Ascending aorta (tissue), 2 donors: ENCODE data around the gene FAM114A1. TPM values are rescaled to one million over a fixed set of nuclear protein-coding genes. Genes with fewer than 3 reads are reported as not detected.

Experiments
- DNase-seq, 2 donors: peaks; one replicate each; pipeline ENCODE4 v3.0.0-alpha.2; 2019; ENCODE audit warnings: low spot score in 2 of 2
- H3K27ac ChIP-seq, 2 donors: fragments of 200-600 bp; sonication (generic); one replicate each; pipeline ENCODE4 v1.5.1; 2016 to 2017; ENCODE audit warnings: mild to moderate bottlenecking in 1 of 2
- H3K27me3 ChIP-seq: fragments of 200-600 bp; sonication (generic); one replicate; pipeline ENCODE4 v1.5.1; 2017
- H3K36me3 ChIP-seq, 2 donors: fragments of 200-600 bp; sonication (generic); one replicate each; pipeline ENCODE4 v1.5.1; 2016
- H3K4me1 ChIP-seq, 2 donors: fragments of 200-600 bp; sonication (generic); one replicate each; pipeline ENCODE4 v1.5.1; 2016 to 2017; ENCODE audit warnings: mild to moderate bottlenecking in 1 of 2
- H3K4me3 ChIP-seq, 2 donors: fragments of 200-600 bp; sonication (generic); one replicate each; pipeline ENCODE4 v1.5.1; 2016 to 2017; ENCODE audit warnings: mild to moderate bottlenecking in 1 of 2
- H3K9me3 ChIP-seq, 2 donors: fragments of 200-600 bp; sonication (generic); one replicate each; pipeline ENCODE4 v1.5.1; 2016
- CTCF ChIP-seq, 3 experiments: fragments of 200-600 bp in 2 of 3; fragments of 450-650 bp in 1 of 3; sonication (generic) in 2 of 3; IDR thresholded peaks; one replicate each; pipeline ENCODE4 v1.5.1; 2016 to 2019; ENCODE audit warnings: antibody characterized with exemption in 3 of 3, mild to moderate bottlenecking in 1 of 3, moderate library complexity in 1 of 3
- intact Hi-C: fragments of 100-400 bp; cut with DNase I; formaldehyde crosslinking; loops from one replicate; pipeline ENCODE4 v1.15.1; 2023
- total RNA-seq: library from RNA; depleted of rRNA; stranded (reverse); fragments of >200 nt; gene quantifications from one replicate; pipeline ENCODE4 v1.1.0, GENCODE V29; 2016

FAM114A1 gene
- total RNA-seq, 1 donor from 2014 or later = 45.7 TPM

- no peak for TF ChIP-seq CTCF (IDR thresholded peaks at IDR 0.05)
- H3K27ac ChIP-seq = no peak overlapping the region
- H3K4me1 ChIP-seq = no peaks in the 10 kb centered on the region
- no peaks in the 10 kb centered on the region for H3K9me3 ChIP-seq
- no peaks in the 10 kb centered on the region for H3K36me3 ChIP-seq
- H3K27me3 ChIP-seq = no peaks in the 10 kb centered on the region
- DNase-seq = no peak
- H3K4me3 ChIP-seq = no peak overlapping the region
- intact Hi-C loops = no loop called here
Observed at GRCh38 chr4:38846015-38846414, 21.6 kb upstream of the FAM114A1 start.

GRCh38 chr4:38855466-38855865, 12.1 kb upstream of the FAM114A1 start:
- H3K4me1 ChIP-seq = no peaks in the 10 kb centered on the region
- no peaks in the 10 kb centered on the region for H3K36me3 ChIP-seq
- peaks cover 0 to 3% of the 10 kb centered on the region in 2 donors for H3K9me3 ChIP-seq
- no peak for TF ChIP-seq CTCF (IDR thresholded peaks at IDR 0.05)
- no peak overlapping the region for H3K4me3 ChIP-seq
- no peaks in the 10 kb centered on the region for H3K27me3 ChIP-seq
- no peak overlapping the region for H3K27ac ChIP-seq
- DNase-seq = no peak
- intact Hi-C loops = loop anchor here (5.0 kb wide), 2 partner anchors 37 to 793 kb away; no protein-coding TSS in a partner anchor

- Histone ChIP-seq H3K36me3 (no peaks in the 10 kb centered on the region), H3K27ac (peak overlapping the region in 1 of 2 donors; percentile 16), H3K27me3 (no peaks in the 10 kb centered on the region), H3K9me3 (peaks cover 0 to 3% of the 10 kb centered on the region in 2 donors), H3K4me1 (no peaks in the 10 kb centered on the region), H3K4me3 (peak overlapping the region; percentile 41 to 59)
- intact Hi-C loops = loop anchor here (2.0 to 5.0 kb wide), 3 partner anchors 36 to 794 kb away; no protein-coding TSS in a partner anchor
- TF ChIP-seq CTCF (IDR thresholded peaks at IDR 0.05) = no peak
- no peak for DNase-seq
Observed at GRCh38 chr4:38856046-38856445, 11.6 kb upstream of the FAM114A1 start.

GRCh38 chr4:38856524-38857337, 10.9 kb upstream of the FAM114A1 start, which contains the start of gene TLR6:
TLR6 (minus strand) TSS chr4:38856817; CDS start chr4:38829473, 27,344 bp downstream.
- H3K4me1 ChIP-seq = no peaks in the 10 kb centered on the region
- peak within 1 kb of the TSS; percentile 41 to 59 for H3K4me3 ChIP-seq
- intact Hi-C loops = loop anchor here (2.0 to 5.0 kb wide), 3 partner anchors 36 to 794 kb away; no protein-coding TSS in a partner anchor
- DNase-seq = peak in 1 of 2 donors; percentile 69
- H3K27ac ChIP-seq = peak within 1 kb of the TSS; percentile 9 to 50
- no peaks in the 10 kb centered on the region for H3K36me3 ChIP-seq
- peak; percentile 41 to 71 (median 61) for TF ChIP-seq CTCF (IDR thresholded peaks at IDR 0.05)
- peaks cover 0 to 2% of the 10 kb centered on the region in 2 donors for H3K9me3 ChIP-seq
- H3K27me3 ChIP-seq = no peaks in the 10 kb centered on the region

GRCh38 chr4:38857354-38858096, 10.1 kb upstream of the FAM114A1 start:
- Histone ChIP-seq H3K9me3 (no peaks in the 10 kb centered on the region), H3K27me3 (no peaks in the 10 kb centered on the region), H3K4me1 (no peaks in the 10 kb centered on the region), H3K27ac (peak overlapping the region; percentile 2 to 50), H3K4me3 (no peak overlapping the region), H3K36me3 (no peaks in the 10 kb centered on the region)
- intact Hi-C loops = loop anchor here (2.0 to 5.0 kb wide), 3 partner anchors 35 to 795 kb away; no protein-coding TSS in a partner anchor
- no peak for TF ChIP-seq CTCF (IDR thresholded peaks at IDR 0.05)
- peak in 1 of 2 donors; percentile 71 for DNase-seq
